Measurements from ENCODE around the gene CPT2.

The CPT2 gene

GRCh38 chr1:53250325-53250724, 53.7 kb downstream of the CPT2 start:
- no peak for DNase-seq
- in situ Hi-C loops (cut with HindIII; ENCODE audit: low pct_ligation_motif_present, low pct_unique_long_range_greater_than_20kb, low sequenced_read_pairs) = no loop called here

- in situ Hi-C loops (cut with HindIII; ENCODE audit: low pct_ligation_motif_present, low pct_unique_long_range_greater_than_20kb, low sequenced_read_pairs) = no loop called here
- no peak for DNase-seq
Measured at GRCh38 chr1:53254011-53254640, 57.5 kb downstream of the CPT2 start.

GRCh38 chr1:53255031-53255430, 58.4 kb downstream of the CPT2 start:
- in situ Hi-C loops (cut with HindIII; ENCODE audit: low pct_ligation_motif_present, low pct_unique_long_range_greater_than_20kb, low sequenced_read_pairs) = no loop called here
- DNase-seq = no peak

GRCh38 chr1:53256511-53257453, 60.2 kb downstream of the CPT2 start:
- DNase-seq = no peak
- in situ Hi-C loops (cut with HindIII; ENCODE audit: low pct_ligation_motif_present, low pct_unique_long_range_greater_than_20kb, low sequenced_read_pairs) = no loop called here

- in situ Hi-C loops (cut with HindIII; ENCODE audit: low pct_ligation_motif_present, low pct_unique_long_range_greater_than_20kb, low sequenced_read_pairs) = no loop called here
Measured at GRCh38 chr1:53257454-53258081, 60.9 kb downstream of the CPT2 start.

GRCh38 chr1:53258216-53258615, 61.6 kb downstream of the CPT2 start:
- DNase-seq = no peak
- in situ Hi-C loops (cut with HindIII; ENCODE audit: low pct_ligation_motif_present, low pct_unique_long_range_greater_than_20kb, low sequenced_read_pairs) = no loop called here

More at GRCh38 chr1:53257454-53258081, 60.9 kb downstream of the CPT2 start:
- DNase-seq = no peak

GRCh38 chr1:53259932-53260331, 63.3 kb downstream of the CPT2 start:
- no peak for DNase-seq
- in situ Hi-C loops (cut with HindIII; ENCODE audit: low pct_ligation_motif_present, low pct_unique_long_range_greater_than_20kb, low sequenced_read_pairs) = no loop called here

- no peak for DNase-seq
- in situ Hi-C loops (cut with HindIII; ENCODE audit: low pct_ligation_motif_present, low pct_unique_long_range_greater_than_20kb, low sequenced_read_pairs) = no loop called here
Measured at GRCh38 chr1:53260631-53261247, 64.1 kb downstream of the CPT2 start.

GRCh38 chr1:53262000-53262399, 65.4 kb downstream of the CPT2 start:
- no peak for DNase-seq

More at GRCh38 chr1:53262000-53262399, 65.4 kb downstream of the CPT2 start:
- in situ Hi-C loops (cut with HindIII; ENCODE audit: low pct_ligation_motif_present, low pct_unique_long_range_greater_than_20kb, low sequenced_read_pairs) = no loop called here

All from ACHN (cell line).